Uterus (tissue), 2 donors: ENCODE results near the gene NPM3.

Experiments
- CTCF ChIP-seq, 4 experiments: fragments of 200-600 bp in 2 of 4; fragments of 450-650 bp in 2 of 4; sonication (generic) in 2 of 4; IDR thresholded peaks; one replicate each; pipeline ENCODE4 v1.5.1; 2016 to 2019; ENCODE audit warnings: antibody characterized with exemption in 4 of 4, mild to moderate bottlenecking in 2 of 4, moderate library complexity in 1 of 4
- POLR2A ChIP-seq, 2 donors: fragments of 450-650 bp; IDR thresholded peaks; one replicate each; pipeline ENCODE4 v1.6.1; 2016; ENCODE audit warnings: antibody characterized with exemption in 2 of 2, mild to moderate bottlenecking in 1 of 2, moderate library complexity in 1 of 2

GRCh38 chr10:101829561-101830315 is 46.5 kb upstream of the NPM3 start:
- TF ChIP-seq CTCF (IDR thresholded peaks at IDR 0.05): no peak
- TF ChIP-seq POLR2A (IDR thresholded peaks at IDR 0.05): no peak
